ENCODE data around the gene KREMEN2.

KREMEN2 gene

GRCh38 chr16:2963074-2963722 lies 877 bp upstream of the KREMEN2 start:
- Histone ChIP-seq H3K4me3 (ENCODE audit: low read depth, low read length) (peak overlapping the region; percentile 9), H3K4me1 (peaks cover 18% of the 10 kb centered on the region), H3K79me2 (no peaks in the 10 kb centered on the region), H3K36me3 (ENCODE audit: control insufficient read depth, insufficient read depth, low read length) (no peaks in the 10 kb centered on the region), H3K27ac (no peak overlapping the region), H3K9me3 (ENCODE audit: control insufficient read depth, low read length) (no peaks in the 10 kb centered on the region), H3K27me3 (ENCODE audit: control insufficient read depth, insufficient read depth, low read length) (no peaks in the 10 kb centered on the region), H3K9ac (no peak overlapping the region), H3K4me2 (ENCODE audit: low read length) (peak overlapping the region; percentile 66), H2AFZ (peak overlapping the region; percentile 70)
- TF ChIP-seq CTCF (IDR thresholded peaks at IDR 0.05) = no peak

- H3K27ac ChIP-seq = peak overlapping the region; percentile 20
- no peaks in the 10 kb centered on the region for H3K27me3 ChIP-seq (ENCODE audit: control insufficient read depth, insufficient read depth, low read length)
- no peaks in the 10 kb centered on the region for H3K36me3 ChIP-seq (ENCODE audit: control insufficient read depth, insufficient read depth, low read length)
- H3K9ac ChIP-seq = no peak overlapping the region
- H2AFZ ChIP-seq = peak overlapping the region; percentile 70
- no peaks in the 10 kb centered on the region for H3K79me2 ChIP-seq
- H3K4me1 ChIP-seq = peaks cover 24% of the 10 kb centered on the region
- H3K4me3 ChIP-seq (ENCODE audit: low read depth, low read length) = peak overlapping the region; percentile 9
- no peaks in the 10 kb centered on the region for H3K9me3 ChIP-seq (ENCODE audit: control insufficient read depth, low read length)
- H3K4me2 ChIP-seq (ENCODE audit: low read length) = peak overlapping the region; percentile 66
- TF ChIP-seq CTCF (IDR thresholded peaks at IDR 0.05) = no peak
Measured at GRCh38 chr16:2964475-2965336, 631 bp downstream of the KREMEN2 start.

- no peak overlapping the region for H3K27ac ChIP-seq
- no peaks in the 10 kb centered on the region for H3K79me2 ChIP-seq
- H3K4me1 ChIP-seq = peaks cover 34% of the 10 kb centered on the region
- no peaks in the 10 kb centered on the region for H3K27me3 ChIP-seq (ENCODE audit: control insufficient read depth, insufficient read depth, low read length)
- TF ChIP-seq CTCF (IDR thresholded peaks at IDR 0.05) = no peak
- H3K4me3 ChIP-seq (ENCODE audit: low read depth, low read length) = no peak overlapping the region
- H3K9ac ChIP-seq = no peak overlapping the region
- no peak overlapping the region for H2AFZ ChIP-seq
- no peaks in the 10 kb centered on the region for H3K9me3 ChIP-seq (ENCODE audit: control insufficient read depth, low read length)
- H3K36me3 ChIP-seq (ENCODE audit: control insufficient read depth, insufficient read depth, low read length) = no peaks in the 10 kb centered on the region
- H3K4me2 ChIP-seq (ENCODE audit: low read length) = no peak overlapping the region
Measured at GRCh38 chr16:2966043-2966807, 2.1 kb downstream of the KREMEN2 start.

- H3K36me3 ChIP-seq (ENCODE audit: control insufficient read depth, insufficient read depth, low read length) = no peaks in the 10 kb centered on the region
- no peak for TF ChIP-seq CTCF (IDR thresholded peaks at IDR 0.05)
- no peak overlapping the region for H2AFZ ChIP-seq
- H3K4me3 ChIP-seq (ENCODE audit: low read depth, low read length) = no peak overlapping the region
- H3K27ac ChIP-seq = no peak overlapping the region
- H3K79me2 ChIP-seq = no peaks in the 10 kb centered on the region
- no peaks in the 10 kb centered on the region for H3K9me3 ChIP-seq (ENCODE audit: control insufficient read depth, low read length)
- H3K4me1 ChIP-seq = peaks cover 34% of the 10 kb centered on the region
- no peaks in the 10 kb centered on the region for H3K27me3 ChIP-seq (ENCODE audit: control insufficient read depth, insufficient read depth, low read length)
- H3K9ac ChIP-seq = no peak overlapping the region
- H3K4me2 ChIP-seq (ENCODE audit: low read length) = no peak overlapping the region
Measured at GRCh38 chr16:2966808-2967191, 2.7 kb downstream of the KREMEN2 start.
